DMS 273 treated with DMSO at 0.1 percent for 48 hours (cell line): ENCODE measurements around the gene NUDT6.
"Not testable (repeated sequence)": the region's sequence is repeated elsewhere in the genome, so short reads cannot be mapped to it uniquely, and the experiment has no call there.

ENCODE experiments used
- DNase-seq: peaks from one replicate; lab custom pipeline; 2025; lab: John Stamatoyannopoulos, UW

NUDT6 gene

DNA sequence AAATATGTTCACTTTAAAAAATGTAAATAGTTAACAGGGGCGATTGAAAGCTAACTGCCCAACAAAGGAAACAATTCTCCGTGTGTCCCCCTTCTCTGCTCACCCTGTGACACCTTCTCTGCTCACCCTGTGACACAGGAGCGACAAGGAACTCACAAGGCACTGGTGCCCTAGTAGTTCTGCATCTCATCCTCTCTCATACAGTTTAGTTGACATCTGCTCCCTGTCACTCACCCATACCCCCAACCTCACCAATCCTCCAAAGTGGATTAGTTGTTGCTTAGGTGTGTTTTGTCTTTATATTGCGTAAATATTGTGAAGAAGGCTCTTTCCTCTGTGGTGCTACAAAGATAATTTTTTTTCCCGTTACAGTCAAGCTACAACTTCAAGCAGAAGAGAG is 46.4 kb downstream of the NUDT6 start:
- no peak for DNase-seq

DNA sequence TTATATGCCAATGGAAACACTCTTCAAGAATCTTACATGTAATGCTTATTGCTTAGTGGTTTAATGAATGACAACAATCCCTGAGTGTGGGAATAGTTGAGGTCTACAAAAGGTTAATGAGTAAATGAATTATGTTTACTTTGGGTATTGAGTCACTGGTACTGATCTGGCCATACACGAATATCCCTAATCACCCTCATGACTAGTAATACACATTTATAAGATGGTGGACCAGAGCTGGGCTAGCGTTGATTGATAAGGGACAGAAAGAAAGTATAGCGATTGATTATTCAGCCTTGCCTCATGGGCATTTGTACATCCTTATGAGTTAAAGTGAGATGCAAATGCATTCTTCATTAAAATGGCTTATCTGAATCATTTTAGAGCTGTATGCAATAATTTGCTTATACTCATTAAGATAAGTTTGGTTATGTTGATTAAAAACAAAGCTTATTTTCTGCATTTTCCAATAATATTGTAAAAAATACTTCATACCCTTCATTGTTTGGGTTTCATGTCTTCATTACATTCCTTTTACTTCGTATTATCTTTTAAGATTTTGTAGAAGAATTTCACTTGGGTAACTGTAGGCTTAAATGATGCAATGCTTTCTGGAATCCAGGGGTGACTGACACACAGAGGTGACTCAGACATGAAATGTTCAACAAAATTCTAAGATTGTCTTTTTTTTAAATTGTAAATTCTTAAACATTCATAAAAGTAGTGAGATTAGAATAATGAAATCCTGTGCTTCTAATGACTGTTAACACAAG is 48.4 kb downstream of the NUDT6 start:
- no peak for DNase-seq

DNA sequence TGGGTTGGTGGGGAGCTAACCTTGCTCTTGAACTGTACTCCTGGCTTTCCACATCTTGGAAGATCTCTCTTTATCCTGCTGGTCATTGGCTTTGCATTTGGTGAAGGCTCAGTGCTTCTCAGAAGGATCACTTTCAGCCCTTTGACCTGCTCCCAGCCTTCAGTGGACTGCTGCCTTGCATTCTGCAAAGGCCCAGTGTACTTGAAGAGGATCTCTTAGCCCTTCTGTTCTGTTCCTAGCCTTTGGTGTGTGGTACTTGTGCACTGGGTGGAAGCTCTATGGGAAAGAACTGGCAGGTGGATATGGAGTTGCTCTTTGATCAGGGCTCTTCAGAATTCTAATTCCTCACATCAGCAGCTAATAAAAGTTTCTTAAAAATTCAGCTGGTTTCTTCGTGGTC is 49.3 kb downstream of the NUDT6 start:
- no peak for DNase-seq

DNA sequence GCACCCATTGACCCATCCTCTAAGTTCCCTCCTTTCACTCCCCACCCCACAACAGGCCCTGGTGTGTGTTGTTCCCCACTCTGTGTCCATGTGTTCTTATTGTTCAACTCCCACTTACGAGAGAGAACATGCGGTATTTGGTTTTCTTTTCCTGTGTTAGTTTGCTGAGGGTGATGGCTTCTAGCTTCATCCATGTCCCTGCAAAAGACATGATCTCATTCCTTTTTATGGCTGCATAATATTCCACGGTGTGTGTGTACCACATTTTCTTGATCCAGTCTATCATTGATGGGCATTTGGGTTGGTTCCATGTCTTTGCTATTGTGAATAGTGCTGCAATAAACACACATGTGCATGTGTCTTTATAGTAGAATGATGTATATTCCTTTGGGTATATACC is 54.2 kb downstream of the NUDT6 start:
- DNase-seq = not testable (repeated sequence)

DNA sequence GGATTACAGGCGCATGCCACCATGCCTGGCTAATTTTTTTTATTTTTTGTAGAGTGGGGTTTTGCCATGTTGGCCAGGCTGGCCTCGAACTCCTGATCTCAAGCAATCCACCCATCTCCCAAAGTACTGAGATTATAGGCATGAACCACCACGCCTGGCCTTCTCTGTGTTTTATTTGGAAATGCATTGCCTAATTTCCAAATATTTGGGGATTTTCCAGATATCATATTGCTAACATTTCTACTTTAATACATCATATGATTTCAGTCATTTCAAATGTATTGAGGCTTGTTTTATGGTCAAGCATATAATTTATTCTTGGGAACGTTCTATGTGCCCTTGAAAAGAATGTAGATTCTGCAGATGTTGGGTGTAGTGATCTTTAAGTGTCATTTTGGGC is 57.0 kb downstream of the NUDT6 start:
- DNase-seq = no peak

DNA sequence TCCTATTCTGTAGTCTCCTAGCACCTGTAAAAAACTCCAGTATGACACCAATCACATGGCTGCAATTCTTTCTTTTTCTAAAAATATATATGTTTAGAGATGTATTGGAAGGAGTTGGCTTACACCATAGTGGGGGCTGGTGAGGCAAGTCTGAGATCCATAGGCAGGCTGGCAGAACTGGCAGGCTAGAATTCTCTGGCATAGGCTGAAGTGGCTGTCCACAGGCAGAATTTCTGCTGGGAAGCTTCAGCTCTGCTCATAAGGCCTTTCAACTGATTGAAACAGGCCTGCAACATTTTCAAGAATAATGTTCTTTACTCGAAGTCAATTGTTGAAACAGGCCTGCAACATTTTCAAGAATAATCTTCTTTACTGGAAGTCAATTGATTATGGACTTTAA is 58.8 kb downstream of the NUDT6 start:
- DNase-seq = no peak

DNA sequence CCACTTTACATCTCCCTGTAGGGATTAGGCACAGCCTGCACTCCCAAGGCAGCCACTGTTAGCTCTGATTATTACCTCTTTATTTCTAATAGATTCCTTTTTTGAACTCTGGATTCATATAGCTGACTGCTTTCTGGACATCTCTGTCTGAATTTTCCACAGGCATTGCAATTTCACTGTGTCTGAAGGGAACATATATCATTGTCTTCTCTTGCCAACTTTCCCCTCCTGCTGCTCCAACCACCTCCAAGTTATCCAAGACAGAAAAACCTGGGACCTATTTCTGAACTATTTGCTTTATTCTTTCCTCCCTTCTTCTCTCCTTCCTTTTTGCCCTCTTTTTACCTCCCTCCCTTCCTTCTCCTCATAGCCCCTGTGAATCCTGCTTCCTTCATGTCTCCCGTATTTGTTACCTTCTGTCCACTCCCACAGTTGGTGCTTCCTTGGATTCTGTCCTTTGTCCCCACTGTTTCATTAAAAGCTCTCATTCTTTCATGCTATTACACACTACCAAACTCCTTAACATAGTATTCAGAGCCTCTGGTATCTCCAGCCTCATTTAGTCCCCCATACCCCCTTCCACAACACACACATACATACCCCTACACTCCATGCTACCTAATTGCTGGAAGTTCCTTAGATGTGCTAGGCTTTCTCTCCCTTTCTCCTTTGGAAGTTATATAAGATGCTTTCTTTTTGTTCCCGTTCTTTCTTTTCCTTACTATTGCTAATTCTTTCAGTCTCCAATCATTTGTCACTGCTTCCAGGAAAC is 61.0 kb downstream of the NUDT6 start:
- DNase-seq = no peak

DNA sequence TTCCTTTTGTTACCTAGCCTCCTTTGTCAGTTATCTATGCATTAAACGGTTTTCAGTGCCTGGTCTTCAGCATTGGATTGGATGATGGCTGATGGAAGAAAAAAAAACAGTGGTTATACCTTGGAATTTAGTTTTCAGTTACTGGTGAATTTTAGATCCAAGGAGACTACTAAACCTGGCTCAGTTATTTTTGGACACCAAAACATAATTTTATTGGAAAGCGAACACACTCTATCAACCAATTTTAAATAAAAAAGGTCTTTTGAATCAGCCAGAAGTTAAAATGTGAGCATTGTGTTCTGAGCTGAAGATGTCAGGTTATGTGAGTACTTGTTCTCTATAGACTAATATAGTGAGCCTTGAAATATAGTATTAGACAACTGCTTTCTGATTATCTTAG is 63.7 kb downstream of the NUDT6 start:
- no peak for DNase-seq

DNA sequence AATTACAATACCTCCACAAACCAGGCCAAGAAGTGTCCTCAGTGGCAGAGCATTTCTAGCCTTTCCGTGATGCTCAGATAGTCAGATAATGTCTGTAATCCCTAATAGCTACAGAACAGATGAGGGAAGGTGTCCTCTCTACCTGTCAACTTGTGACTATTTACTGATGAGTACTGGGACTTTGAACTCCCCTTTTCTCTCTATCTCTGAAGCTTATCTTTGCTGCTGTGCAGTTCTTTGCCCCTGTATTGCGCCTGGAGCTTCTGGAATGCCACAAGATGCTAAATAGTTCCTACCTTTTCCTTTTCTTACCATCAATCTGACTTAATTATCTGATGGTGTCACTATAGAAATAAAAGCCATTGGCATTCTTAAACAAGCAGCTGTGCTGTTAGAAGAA is 65.2 kb downstream of the NUDT6 start:
- DNase-seq = no peak

DNA sequence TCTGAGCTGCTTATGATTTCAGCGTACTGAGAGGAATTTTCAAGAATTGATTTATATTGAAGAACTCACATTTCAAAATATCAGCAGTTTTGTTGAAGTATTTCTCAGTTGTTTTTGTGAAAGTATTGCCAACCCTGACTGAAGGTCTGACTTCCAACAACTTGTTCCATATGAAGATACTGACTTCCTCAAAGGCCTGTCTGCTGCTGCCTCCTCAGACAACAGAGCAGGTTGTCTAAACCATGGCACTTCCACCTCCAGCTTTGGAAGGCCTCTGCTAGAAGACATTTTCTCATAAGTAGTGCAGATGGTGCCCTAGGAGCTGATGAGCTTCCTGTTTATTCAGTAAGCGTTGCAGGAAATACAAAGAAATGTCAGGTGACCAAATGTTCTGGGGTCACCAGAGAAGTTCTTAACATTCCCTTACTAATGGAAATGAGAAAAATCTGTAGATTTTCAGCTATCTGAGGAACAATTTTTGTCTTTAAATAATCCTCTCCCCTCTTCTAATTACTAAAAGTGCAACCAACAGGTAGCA is 67.0 kb downstream of the NUDT6 start:
- no peak for DNase-seq

DNA sequence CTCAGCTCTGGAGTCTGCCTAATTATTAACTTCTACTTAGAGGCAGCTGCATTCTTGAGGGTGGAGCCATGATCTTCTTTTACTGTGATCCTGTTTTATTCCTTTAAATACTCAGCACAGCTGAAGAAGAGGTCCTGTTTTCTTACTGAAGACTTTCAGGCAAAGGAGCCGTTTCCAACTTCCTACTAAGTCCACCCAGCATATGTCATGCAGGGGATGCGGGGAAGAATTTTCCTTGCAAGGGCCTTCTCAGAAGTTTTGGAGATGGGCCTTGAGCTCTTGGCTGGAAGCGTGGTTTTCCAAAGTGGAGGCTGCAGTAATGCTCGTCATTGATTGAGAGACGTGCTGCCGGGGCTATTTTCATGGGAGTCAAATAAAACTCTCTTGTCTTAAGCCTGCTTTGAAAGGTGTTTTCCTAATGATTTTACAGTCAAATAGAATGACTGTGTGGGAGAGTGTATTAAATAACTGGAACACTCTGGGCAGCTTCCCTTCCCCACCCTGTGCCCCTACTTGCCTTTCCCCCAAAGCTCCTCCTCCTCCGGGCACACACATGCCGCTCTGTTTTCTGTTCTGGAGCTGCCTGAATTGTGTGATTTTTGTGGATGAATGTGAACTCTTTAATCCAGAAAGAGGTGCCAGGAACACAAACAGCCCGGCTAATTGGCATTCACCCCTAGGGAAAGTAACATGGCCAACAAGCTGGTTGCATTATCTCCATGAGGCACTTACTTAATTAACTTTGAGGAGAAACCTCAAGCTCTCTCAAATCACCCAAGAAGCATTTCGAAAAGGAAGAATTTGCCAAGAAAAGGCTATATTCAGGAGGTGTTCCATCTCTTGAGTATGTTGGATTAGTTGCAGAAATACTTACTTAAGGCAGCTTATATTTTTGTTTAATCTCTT is 67.7 kb downstream of the NUDT6 start:
- DNase-seq = no peak

DNA sequence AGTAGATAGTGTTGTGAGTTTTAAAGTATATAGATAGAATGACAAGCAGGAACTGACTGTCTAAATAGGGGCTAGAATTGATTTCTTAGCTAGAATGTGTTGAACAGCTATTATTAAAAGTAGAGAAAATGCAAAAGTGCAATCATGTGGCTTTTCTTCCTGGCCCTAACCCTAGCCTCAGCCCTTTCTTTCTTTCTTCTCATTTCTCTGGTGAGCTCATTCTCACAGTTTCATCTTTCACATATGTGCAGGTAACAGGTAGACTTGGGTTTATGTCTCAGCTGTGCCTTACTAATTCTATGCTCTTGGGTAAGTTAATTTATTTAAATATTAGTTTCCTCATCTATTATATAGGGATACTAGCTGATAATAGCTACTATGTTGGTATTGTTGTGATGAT is 70.8 kb downstream of the NUDT6 start:
- no peak for DNase-seq

DNA sequence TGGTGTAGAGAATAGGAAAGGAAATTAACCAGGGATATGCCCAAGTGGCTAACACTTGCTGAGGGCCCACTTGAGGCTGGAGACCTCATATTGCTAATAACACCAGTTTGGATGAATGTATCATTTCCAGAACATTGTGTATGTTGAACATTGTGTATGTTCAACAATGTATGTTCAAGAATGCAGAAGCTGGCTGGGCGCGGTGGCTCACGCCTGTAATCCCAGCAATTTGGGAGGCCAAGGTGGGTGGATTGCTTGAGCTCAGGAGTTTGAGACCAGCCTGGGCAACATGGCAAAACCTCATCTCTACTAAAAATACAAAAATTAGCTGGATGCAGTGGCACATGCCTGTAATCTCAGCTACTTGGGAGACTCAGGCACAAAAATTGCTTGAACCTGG is 72.6 kb downstream of the NUDT6 start:
- not testable (repeated sequence) for DNase-seq

DNA sequence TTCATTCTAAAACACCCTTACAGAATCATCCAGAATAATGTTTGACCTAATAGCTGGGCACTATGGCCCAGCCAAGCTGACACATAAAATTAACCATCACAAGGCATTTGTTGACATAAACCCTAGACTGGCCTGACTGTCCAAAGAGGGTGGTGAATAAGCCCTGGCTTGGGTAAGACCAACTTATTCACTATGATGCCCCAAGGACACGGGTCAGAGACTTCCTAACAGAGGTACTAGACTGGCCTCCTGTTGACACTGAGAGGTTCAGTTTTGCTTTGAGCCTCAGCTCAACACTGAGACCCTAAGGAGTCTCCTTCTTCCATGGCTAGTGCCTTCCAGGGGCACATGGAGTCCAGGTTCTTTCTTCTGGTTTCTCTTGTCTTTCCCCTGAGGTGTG is 74.5 kb downstream of the NUDT6 start:
- no peak for DNase-seq

DNA sequence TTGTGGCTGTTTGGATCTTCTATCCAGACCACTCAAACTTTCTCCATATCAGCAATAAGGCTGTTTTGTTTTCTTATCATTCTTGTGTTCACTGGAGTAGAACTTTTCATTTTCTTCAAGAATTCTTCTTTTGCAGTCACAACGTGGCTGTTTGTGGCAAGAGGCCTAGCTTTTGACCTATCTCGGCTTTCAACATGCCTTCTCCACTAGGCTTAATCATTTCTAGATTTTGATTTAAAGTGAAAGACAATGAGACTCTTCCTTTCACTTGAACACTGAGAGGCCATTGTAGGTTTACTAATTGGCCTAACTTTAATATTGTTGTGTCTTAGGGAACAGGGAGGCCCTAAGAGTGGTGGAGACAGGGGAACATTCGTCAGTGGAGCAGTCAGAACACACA is 76.6 kb downstream of the NUDT6 start:
- DNase-seq = no peak

DNA sequence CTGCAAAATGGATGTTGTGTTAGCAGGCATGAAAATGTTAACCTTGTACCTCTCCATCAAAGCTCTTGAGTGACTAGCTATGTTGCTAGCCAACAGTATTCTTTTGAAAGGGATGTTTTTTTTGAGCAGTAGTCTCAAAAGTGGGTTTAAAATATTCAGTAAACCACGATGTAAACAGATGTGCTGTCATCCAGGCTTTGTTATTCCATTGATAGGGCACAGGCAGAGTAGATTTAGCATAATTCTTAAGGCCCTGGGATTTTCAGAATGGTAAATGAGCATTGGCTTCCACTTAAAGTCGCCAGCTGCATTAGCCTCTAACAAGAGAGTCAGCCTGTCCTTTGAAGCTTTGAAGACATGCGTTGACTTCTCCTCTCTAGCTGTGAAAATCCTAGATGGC is 77.3 kb downstream of the NUDT6 start:
- no peak for DNase-seq

DNA sequence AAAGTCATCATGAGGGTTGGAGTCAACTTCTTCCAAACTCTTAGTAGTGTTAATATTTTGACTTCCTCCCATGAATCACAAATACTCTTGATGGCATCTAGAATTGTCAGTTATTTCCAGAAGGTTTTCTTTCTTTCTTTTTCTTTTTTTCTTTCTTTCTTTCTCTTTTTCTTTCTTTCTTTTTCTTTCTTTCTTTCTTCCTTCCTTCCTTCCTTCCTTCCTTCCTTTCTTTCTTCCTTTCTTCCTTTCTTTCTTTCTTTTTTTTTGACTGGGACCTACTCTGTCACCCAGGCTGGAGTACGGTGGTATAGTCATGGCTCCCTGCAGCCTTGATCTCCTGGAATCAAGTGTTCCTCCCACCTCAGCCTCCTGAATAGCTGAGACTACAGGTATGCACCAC is 78.0 kb downstream of the NUDT6 start:
- DNase-seq = not testable (repeated sequence)

DNA sequence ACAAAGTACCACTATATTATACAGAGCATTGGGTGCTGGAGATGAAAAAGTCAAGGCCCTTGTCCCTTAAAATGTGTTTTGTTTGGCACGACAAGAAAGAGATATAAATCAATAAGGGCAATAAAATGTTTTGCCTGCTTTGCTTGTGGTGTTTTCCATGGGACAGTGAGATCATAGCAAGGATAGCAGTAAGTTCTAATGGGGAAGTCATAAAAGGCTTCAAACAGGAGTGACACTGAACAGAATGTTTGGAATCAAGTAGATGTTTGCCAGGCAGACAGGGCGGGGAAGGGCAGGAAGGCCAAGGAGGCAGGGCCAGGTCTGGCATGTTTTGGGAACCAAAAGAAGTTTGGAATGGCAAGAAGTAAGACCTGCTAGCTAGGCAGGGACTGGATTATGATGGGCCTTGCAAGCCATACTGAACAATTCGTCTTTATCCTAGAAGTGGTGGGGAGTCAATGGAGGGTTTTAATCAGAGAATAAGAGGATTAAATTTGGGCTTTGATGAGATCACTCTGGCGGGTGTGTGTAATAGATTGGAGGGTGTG is 79.3 kb downstream of the NUDT6 start:
- no peak for DNase-seq
